GM18520 (cell line): ENCODE results near the gene LSP1.

Source experiments
- ATAC-seq: cut with Tn5 transposase; IDR thresholded peaks from one replicate; pipeline ENCODE4 v1.9.1; 2021; ENCODE audit not compliant: unreplicated experiment

LSP1 gene

GRCh38 chr11:1888347-1888753 lies 35.5 kb downstream of the LSP1 start:
- no peak for ATAC-seq

- no peak for ATAC-seq
Observed at GRCh38 chr11:1888811-1889210, 35.9 kb downstream of the LSP1 start.

- ATAC-seq = no peak
Observed at GRCh38 chr11:1889224-1889930, 36.5 kb downstream of the LSP1 start.

- ATAC-seq = no peak
Observed at GRCh38 chr11:1889941-1890855, 37.3 kb downstream of the LSP1 start.

GRCh38 chr11:1890856-1891830 lies 38.3 kb downstream of the LSP1 start:
- ATAC-seq = no peak

GRCh38 chr11:1891831-1892115 lies 38.9 kb downstream of the LSP1 start, which contains the start of gene PRR33:
PRR33 (minus strand) TSS chr11:1891895; CDS start chr11:1890584, 1,311 bp downstream.
- no peak for ATAC-seq

GRCh38 chr11:1892116-1892515 lies 39.2 kb downstream of the LSP1 start:
- no peak for ATAC-seq

- no peak for ATAC-seq
Observed at GRCh38 chr11:1892558-1892957, 39.7 kb downstream of the LSP1 start.

- ATAC-seq = no peak
Observed at GRCh38 chr11:1893581-1894359, 40.9 kb downstream of the LSP1 start.

- ATAC-seq = no peak
Observed at GRCh38 chr11:1894759-1895158, 41.9 kb downstream of the LSP1 start.

GRCh38 chr11:1896468-1896867 lies 43.6 kb downstream of the LSP1 start:
- ATAC-seq = no peak

GRCh38 chr11:1896923-1897322 lies 44.0 kb downstream of the LSP1 start:
- ATAC-seq = no peak

GRCh38 chr11:1899090-1899489 lies 46.2 kb downstream of the LSP1 start:
- no peak for ATAC-seq

GRCh38 chr11:1899686-1900085 lies 46.8 kb downstream of the LSP1 start:
- no peak for ATAC-seq

GRCh38 chr11:1906181-1906580 lies 53.3 kb downstream of the LSP1 start:
- ATAC-seq = no peak

GRCh38 chr11:1906611-1907423 lies 53.9 kb downstream of the LSP1 start:
- ATAC-seq = no peak

GRCh38 chr11:1908618-1909017 lies 55.7 kb downstream of the LSP1 start:
- ATAC-seq = no peak

- no peak for ATAC-seq
Observed at GRCh38 chr11:1909524-1909923, 56.6 kb downstream of the LSP1 start.

- ATAC-seq = no peak
Observed at GRCh38 chr11:1912289-1912878, 59.5 kb downstream of the LSP1 start.
